Measurements from ENCODE around the gene CSHL1.

DNA sequence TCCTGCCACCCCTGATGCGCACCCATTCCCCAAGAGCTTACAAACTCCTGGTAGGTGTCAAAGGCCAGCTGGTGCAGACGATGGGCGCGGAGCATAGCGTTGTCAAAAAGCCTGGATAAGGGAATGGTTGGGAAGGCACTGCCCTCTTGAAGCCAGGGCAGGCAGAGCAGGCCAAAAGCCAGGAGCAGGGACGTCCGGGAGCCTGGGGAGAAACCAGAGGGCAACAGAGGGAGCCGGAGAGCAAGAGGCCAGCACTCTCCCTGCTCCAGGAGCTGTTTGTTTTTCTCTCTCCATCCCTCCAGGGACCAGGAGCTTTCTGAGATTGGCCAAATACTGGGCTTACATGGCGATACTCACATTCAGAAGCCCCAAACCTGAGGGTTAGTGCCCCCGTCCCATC is 7.2 kb upstream of the CSHL1 start:
- TF ChIP-seq, protein P1, sequence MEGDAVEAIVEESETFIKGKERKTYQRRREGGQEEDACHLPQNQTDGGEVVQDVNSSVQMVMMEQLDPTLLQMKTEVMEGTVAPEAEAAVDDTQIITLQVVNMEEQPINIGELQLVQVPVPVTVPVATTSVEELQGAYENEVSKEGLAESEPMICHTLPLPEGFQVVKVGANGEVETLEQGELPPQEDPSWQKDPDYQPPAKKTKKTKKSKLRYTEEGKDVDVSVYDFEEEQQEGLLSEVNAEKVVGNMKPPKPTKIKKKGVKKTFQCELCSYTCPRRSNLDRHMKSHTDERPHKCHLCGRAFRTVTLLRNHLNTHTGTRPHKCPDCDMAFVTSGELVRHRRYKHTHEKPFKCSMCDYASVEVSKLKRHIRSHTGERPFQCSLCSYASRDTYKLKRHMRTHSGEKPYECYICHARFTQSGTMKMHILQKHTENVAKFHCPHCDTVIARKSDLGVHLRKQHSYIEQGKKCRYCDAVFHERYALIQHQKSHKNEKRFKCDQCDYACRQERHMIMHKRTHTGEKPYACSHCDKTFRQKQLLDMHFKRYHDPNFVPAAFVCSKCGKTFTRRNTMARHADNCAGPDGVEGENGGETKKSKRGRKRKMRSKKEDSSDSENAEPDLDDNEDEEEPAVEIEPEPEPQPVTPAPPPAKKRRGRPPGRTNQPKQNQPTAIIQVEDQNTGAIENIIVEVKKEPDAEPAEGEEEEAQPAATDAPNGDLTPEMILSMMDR (IDR thresholded peaks at IDR 0.05), result no peak
- no peak for TF ChIP-seq POLR2AphosphoS5 (IDR thresholded peaks at IDR 0.05; ENCODE audit: insufficient read depth in 1 of 2, low read depth in 1 of 2)
